Neuronal stem cell (in vitro differentiated cells): ENCODE measurements around the gene AUTS2.
A peak's percentile ranks its signal among the peaks of the same experiment; 100 is the strongest.

Source experiments
- DNase-seq: peaks from one replicate; pipeline ENCODE4 v3.0.0-alpha.2; 2013; ENCODE audit warnings: low spot score
- H2AFZ ChIP-seq: one replicate; pipeline ENCODE4 v1.6.1; 2013; ENCODE audit warnings: mild to moderate bottlenecking, low read length, inconsistent platforms
- H2AK5ac ChIP-seq: 2 replicates; pipeline ENCODE4 v1.6.1; 2013; ENCODE audit warnings: low read depth, mild to moderate bottlenecking, inconsistent platforms, low read length, moderate library complexity, mixed read lengths
- H2BK120ac ChIP-seq: 2 replicates; pipeline ENCODE4 v1.6.1; 2013; ENCODE audit warnings: low read depth, mild to moderate bottlenecking, inconsistent platforms, low read length, moderate library complexity, mixed read lengths
- H2BK12ac ChIP-seq: one replicate; pipeline ENCODE4 v1.6.1; 2013; ENCODE audit warnings: low read length, inconsistent platforms
- H2BK15ac ChIP-seq: 2 replicates; pipeline ENCODE4 v1.6.1; 2013; ENCODE audit warnings: mild to moderate bottlenecking, low read length, inconsistent platforms, mixed read lengths
- H2BK5ac ChIP-seq: one replicate; pipeline ENCODE4 v1.6.1; 2013; ENCODE audit warnings: inconsistent platforms, mild to moderate bottlenecking, low read length, moderate library complexity
- H3K14ac ChIP-seq: one replicate; pipeline ENCODE4 v1.6.1; 2013; ENCODE audit warnings: low read length, inconsistent platforms
- H3K18ac ChIP-seq: 2 replicates; pipeline ENCODE4 v1.6.1; 2013; ENCODE audit warnings: low read length, inconsistent platforms
- H3K23ac ChIP-seq: 2 replicates; pipeline ENCODE4 v1.6.1; 2013; ENCODE audit warnings: low read depth, mild to moderate bottlenecking, mixed read lengths, low read length, inconsistent platforms; ENCODE audit not compliant: poor library complexity
- H3K27ac ChIP-seq: replicated peaks from 3 replicates; pipeline ENCODE4 v1.5.1; 2013; ENCODE audit warnings: low read length, inconsistent platforms
- H3K27me3 ChIP-seq, 3 experiments: 2 replicates each; pipeline ENCODE4 v1.6.1; 2013; ENCODE audit warnings: low read length in 3 of 3, mild to moderate bottlenecking in 2 of 3, inconsistent platforms in 1 of 3, low read depth in 1 of 3, mixed read lengths in 1 of 3, moderate library complexity in 1 of 3; ENCODE audit not compliant: control insufficient read depth in 3 of 3, insufficient read depth in 3 of 3
- H3K36me3 ChIP-seq, 2 donors: replicated peaks in 1 of 2; 2 replicates each; pipeline ENCODE4 v1.6.1; 2013; ENCODE audit warnings: low read length in 2 of 2; ENCODE audit not compliant: control insufficient read depth in 2 of 2, insufficient read depth in 2 of 2
- H3K4ac ChIP-seq: 2 replicates; pipeline ENCODE4 v1.6.1; 2013; ENCODE audit warnings: inconsistent platforms, mild to moderate bottlenecking, low read length, moderate library complexity
- H3K4me1 ChIP-seq, 2 donors: 1 replicate in 1 of 2; 2 replicates in 1 of 2; pipeline ENCODE4 v1.6.1; 2013; ENCODE audit warnings: low read length in 2 of 2, low read depth in 1 of 2; ENCODE audit not compliant: control insufficient read depth in 2 of 2, insufficient read depth in 1 of 2
- H3K4me2 ChIP-seq: one replicate; pipeline ENCODE4 v1.6.1; 2013; ENCODE audit warnings: mild to moderate bottlenecking, low read length, inconsistent platforms; ENCODE audit not compliant: insufficient read depth, poor library complexity, severe bottlenecking
- H3K4me3 ChIP-seq, 2 donors: 2 replicates each; pipeline ENCODE4 v1.5.1; 2013; ENCODE audit warnings: low read length in 2 of 2, mild to moderate bottlenecking in 2 of 2, inconsistent platforms in 1 of 2, moderate library complexity in 1 of 2
- H3K79me1 ChIP-seq: one replicate; pipeline ENCODE4 v1.6.1; 2013; ENCODE audit warnings: low read depth, mild to moderate bottlenecking, inconsistent platforms, low read length, moderate library complexity
- H3K9ac ChIP-seq: one replicate; pipeline ENCODE4 v1.6.1; 2013; ENCODE audit warnings: mild to moderate bottlenecking, low read depth, low read length, inconsistent platforms; ENCODE audit not compliant: poor library complexity
- H3K9me3 ChIP-seq, 2 donors: replicated peaks in 1 of 2; 2 replicates each; pipeline versions ENCODE3 to v1.6.1; 2013; ENCODE audit warnings: low read length in 2 of 2, mild to moderate bottlenecking in 2 of 2, inconsistent platforms in 1 of 2, low read depth in 1 of 2, mixed read lengths in 1 of 2, moderate library complexity in 1 of 2; ENCODE audit not compliant: control insufficient read depth in 2 of 2, insufficient read depth in 1 of 2
- H4K8ac ChIP-seq: one replicate; pipeline ENCODE4 v1.6.1; 2013; ENCODE audit warnings: low read depth, mild to moderate bottlenecking, inconsistent platforms, low read length, moderate library complexity
- H4K91ac ChIP-seq: one replicate; pipeline ENCODE4 v1.6.1; 2013; ENCODE audit warnings: low read length, low read depth, mild to moderate bottlenecking, inconsistent platforms; ENCODE audit not compliant: poor library complexity
- WGBS, 2 donors: extraction: QIAGEN DNeasy Blood & Tissue Kit; methylation state at CpG; one replicate each; pipeline ENCODE4 v1.1.7; 2013; ENCODE audit warnings: missing lambda C conversion rate in 2 of 2, mixed read lengths in 1 of 2; ENCODE audit not compliant: insufficient read length in 2 of 2, insufficient replicate concordance in 1 of 2; ENCODE audit errors: extremely low coverage in 2 of 2; 5-methylcytosine and 5-hydroxymethylcytosine counted together

AUTS2 gene

DNA sequence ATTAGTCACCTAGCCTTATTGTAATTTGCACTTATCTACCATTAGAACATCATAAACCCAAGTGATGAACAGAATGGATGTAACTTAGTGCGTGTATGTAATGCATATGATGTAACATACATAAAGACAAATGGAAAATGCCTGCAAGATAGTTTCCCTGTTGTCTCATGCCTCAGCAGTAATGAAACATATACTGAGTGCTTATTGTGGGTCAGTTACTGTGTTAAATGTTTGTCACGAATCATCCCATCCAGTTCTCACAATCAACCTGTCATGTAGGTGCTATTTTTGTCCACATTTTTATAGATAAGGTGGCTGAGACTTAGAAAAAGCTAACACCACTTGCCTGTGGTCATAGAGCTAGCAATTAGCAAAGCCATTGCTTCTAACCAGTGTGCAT lies 350.8 kb downstream of the AUTS2 start:
- H2AK5ac ChIP-seq: no peak overlapping the region
- H3K4ac ChIP-seq: no peak overlapping the region
- H2BK120ac ChIP-seq: no peak overlapping the region
- H4K91ac ChIP-seq: no peak overlapping the region
- H3K18ac ChIP-seq: no peak overlapping the region
- H3K36me3 ChIP-seq: no peaks in the 10 kb centered on the region
- no CpG with 5 or more reads among the region's 2 CpGs for WGBS, 2 donors
- no peak overlapping the region for H3K14ac ChIP-seq
- no peaks in the 10 kb centered on the region for H3K9me3 ChIP-seq
- no peak overlapping the region for H2BK12ac ChIP-seq
- no peak overlapping the region for H2BK5ac ChIP-seq
- DNase-seq: no peak
- H4K8ac ChIP-seq: no peak overlapping the region
- H3K79me1 ChIP-seq: no peaks in the 10 kb centered on the region
- H2BK15ac ChIP-seq: no peak overlapping the region
- no peak overlapping the region for H3K23ac ChIP-seq
- H3K9ac ChIP-seq: no peak overlapping the region
- no peak overlapping the region for H3K27ac ChIP-seq
- H2AFZ ChIP-seq: no peak overlapping the region
- no peaks in the 10 kb centered on the region for H3K27me3 ChIP-seq
- no peaks in the 10 kb centered on the region for H3K4me1 ChIP-seq
- H3K4me2 ChIP-seq: no peak overlapping the region
- no peak overlapping the region for H3K4me3 ChIP-seq

- Histone ChIP-seq H2BK120ac (no peak overlapping the region), H4K91ac (no peak overlapping the region), H3K14ac (no peak overlapping the region), H3K9me3 (no peaks in the 10 kb centered on the region), H3K36me3 (no peaks in the 10 kb centered on the region), H3K4ac (no peak overlapping the region), H2BK12ac (no peak overlapping the region), H3K4me1 (no peaks in the 10 kb centered on the region), H2AFZ (no peak overlapping the region), H3K18ac (no peak overlapping the region), H4K8ac (no peak overlapping the region), H2BK15ac (no peak overlapping the region), H3K4me3 (no peak overlapping the region), H3K9ac (no peak overlapping the region), H3K27ac (peak overlapping the region; percentile 56), H3K4me2 (no peak overlapping the region), H3K23ac (no peak overlapping the region), H3K79me1 (no peaks in the 10 kb centered on the region), H3K27me3 (no peaks in the 10 kb centered on the region), H2BK5ac (no peak overlapping the region), H2AK5ac (no peak overlapping the region)
- WGBS, 2 donors: no CpG with 5 or more reads among the region's 3 CpGs
- DNase-seq: no peak
These were observed 353.2 kb downstream of the AUTS2 start for GRCh38 chr7:69951458-69951857.

DNA sequence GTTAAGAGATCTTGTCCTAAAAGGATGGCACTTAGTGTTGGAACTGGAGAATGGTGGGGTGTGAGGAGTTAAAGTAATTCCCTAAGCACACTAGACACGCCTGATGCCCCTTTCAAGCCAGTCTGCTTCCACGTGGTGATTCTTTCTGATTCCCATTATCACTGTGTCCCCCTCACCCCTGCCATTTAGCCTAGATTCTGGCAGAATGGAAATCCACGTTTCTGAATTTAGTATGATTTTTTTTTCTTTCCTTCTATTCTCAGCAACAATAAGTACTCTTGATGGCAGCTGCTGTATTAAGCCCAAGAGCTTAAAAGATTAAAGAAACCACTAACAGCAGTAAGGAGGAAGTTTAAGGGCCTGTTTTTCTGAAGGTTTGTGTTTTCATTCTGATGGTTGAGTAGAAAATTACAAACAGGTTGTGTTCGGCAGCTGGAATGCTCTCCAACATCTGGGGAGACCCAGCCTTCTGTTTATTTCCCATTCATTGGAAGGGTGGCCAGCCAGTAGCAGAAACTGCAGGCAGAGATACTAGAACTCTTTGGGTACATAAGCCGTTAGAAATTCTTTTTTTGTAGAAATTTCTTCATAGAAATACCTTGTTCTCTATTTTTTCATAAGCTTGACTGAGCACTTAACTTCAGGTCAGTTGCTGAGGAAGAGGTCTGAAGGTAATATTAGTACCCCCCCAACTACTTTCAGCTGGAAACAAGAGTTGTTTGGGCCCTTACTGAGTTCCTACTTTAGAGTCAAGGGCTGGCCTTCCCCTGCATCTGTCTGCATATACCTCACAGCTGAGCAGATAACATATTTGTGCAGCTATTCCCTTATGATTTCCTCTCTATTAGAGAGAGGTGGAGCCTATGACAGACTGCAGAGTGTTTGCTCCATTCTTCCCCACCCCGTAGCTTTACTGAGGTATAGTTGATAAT lies 355.1 kb downstream of the AUTS2 start:
- no peak overlapping the region for H3K9ac ChIP-seq
- no peak overlapping the region for H3K23ac ChIP-seq
- no peak for DNase-seq
- no peak overlapping the region for H2BK120ac ChIP-seq
- H3K4ac ChIP-seq: no peak overlapping the region
- H2AK5ac ChIP-seq: no peak overlapping the region
- no peak overlapping the region for H2BK12ac ChIP-seq
- H3K18ac ChIP-seq: no peak overlapping the region
- H2BK15ac ChIP-seq: no peak overlapping the region
- no peak overlapping the region for H3K27ac ChIP-seq
- no peak overlapping the region for H3K4me3 ChIP-seq
- no CpG with 5 or more reads among the region's 6 CpGs for WGBS, 2 donors
- no peaks in the 10 kb centered on the region for H3K27me3 ChIP-seq
- H2BK5ac ChIP-seq: no peak overlapping the region
- no peak overlapping the region for H4K8ac ChIP-seq
- no peak overlapping the region for H3K14ac ChIP-seq
- H3K4me2 ChIP-seq: no peak overlapping the region
- H3K9me3 ChIP-seq: no peaks in the 10 kb centered on the region
- no peaks in the 10 kb centered on the region for H3K4me1 ChIP-seq
- H3K36me3 ChIP-seq: no peaks in the 10 kb centered on the region
- no peak overlapping the region for H4K91ac ChIP-seq
- H3K79me1 ChIP-seq: no peaks in the 10 kb centered on the region
- no peak overlapping the region for H2AFZ ChIP-seq

DNA sequence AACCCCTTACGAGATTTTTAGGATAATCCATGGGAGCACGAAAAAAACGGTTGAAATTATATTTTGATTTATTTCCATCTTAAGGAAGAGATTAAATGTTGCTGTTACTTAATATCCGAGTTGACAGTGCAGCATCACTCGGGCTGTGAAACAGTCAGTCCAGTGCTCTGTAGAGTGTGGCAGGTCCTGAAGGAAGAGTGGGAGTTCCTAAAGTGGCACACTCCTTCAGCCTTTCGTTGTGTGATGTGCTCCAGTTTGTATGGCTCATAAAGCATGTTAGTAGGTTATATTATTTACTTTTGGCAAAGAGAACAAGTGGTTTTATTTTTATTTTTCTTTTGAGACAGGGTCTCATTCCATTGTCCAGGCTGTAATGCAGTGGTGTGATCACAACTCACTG lies 358.3 kb downstream of the AUTS2 start:
- no peak overlapping the region for H3K9ac ChIP-seq
- H2BK12ac ChIP-seq: no peak overlapping the region
- H3K79me1 ChIP-seq: no peaks in the 10 kb centered on the region
- no peaks in the 10 kb centered on the region for H3K27me3 ChIP-seq
- DNase-seq: no peak
- no peak overlapping the region for H3K23ac ChIP-seq
- H2AK5ac ChIP-seq: no peak overlapping the region
- H3K4me2 ChIP-seq: no peak overlapping the region
- H4K91ac ChIP-seq: no peak overlapping the region
- no peaks in the 10 kb centered on the region for H3K36me3 ChIP-seq
- no peak overlapping the region for H2BK15ac ChIP-seq
- no peak overlapping the region for H3K4ac ChIP-seq
- no CpG with 5 or more reads among the region's 6 CpGs for WGBS, 2 donors
- no peak overlapping the region for H3K14ac ChIP-seq
- H3K4me1 ChIP-seq: no peaks in the 10 kb centered on the region
- H3K27ac ChIP-seq: no peak overlapping the region
- H3K18ac ChIP-seq: no peak overlapping the region
- H4K8ac ChIP-seq: no peak overlapping the region
- no peak overlapping the region for H2BK120ac ChIP-seq
- no peak overlapping the region for H2BK5ac ChIP-seq
- no peak overlapping the region for H2AFZ ChIP-seq
- no peaks in the 10 kb centered on the region for H3K9me3 ChIP-seq
- H3K4me3 ChIP-seq: no peak overlapping the region
